K562 (cell line): ENCODE data around the gene ADGRG4. TPM values are rescaled to one million over a fixed set of nuclear protein-coding genes. Genes with fewer than 3 reads are reported as not detected.
A peak's percentile ranks its signal among the peaks of the same experiment; 100 is the strongest.

ENCODE experiments used
- ATF4 ChIP-seq: fragments of 450-650 bp; formaldehyde crosslinking; IDR thresholded peaks from 2 replicates; pipeline ENCODE4 v1.4.0; 2022; ENCODE audit warnings: mild to moderate bottlenecking, moderate library complexity
- CEBPB ChIP-seq: fragments of 450-650 bp; IDR thresholded peaks from 2 replicates; pipeline ENCODE4 v1.6.1; 2016; ENCODE audit warnings: missing genetic modification characterization, missing compliant biosample characterization
- POLR2B ChIP-seq: fragments of 450-650 bp; IDR thresholded peaks from 2 replicates; pipeline ENCODE4 v1.6.1; 2018; ENCODE audit warnings: low read depth; ENCODE audit not compliant: partially characterized antibody
- UBTF ChIP-seq, 2 experiments: IDR thresholded peaks; 2 replicates each; pipeline ENCODE4 v1.6.1; 2012; ENCODE audit warnings: improper control_type of control experiment in 2 of 2, low read depth in 2 of 2, low read length in 2 of 2, borderline replicate concordance in 1 of 2
- ZNF175 ChIP-seq: fragments of 200-800 bp; sonication (Bioruptor generic); IDR thresholded peaks from 2 replicates; pipeline ENCODE4 v1.6.1; 2016; ENCODE audit warnings: low read depth, mild to moderate bottlenecking, missing genetic modification characterization, missing compliant biosample characterization
- ZNF384 ChIP-seq: IDR thresholded peaks from 2 replicates; pipeline ENCODE4 v1.6.1; 2012; ENCODE audit warnings: low read depth, low read length, improper control_type of control experiment
- ZNF584 ChIP-seq: fragments of 200-800 bp; sonication (Bioruptor generic); IDR thresholded peaks from 2 replicates; pipeline ENCODE4 v1.6.1; 2016; ENCODE audit warnings: low read depth, mild to moderate bottlenecking, missing genetic modification characterization, missing compliant biosample characterization
- ZSCAN32 ChIP-seq: fragments of 450-650 bp; formaldehyde crosslinking; IDR thresholded peaks from 2 replicates; pipeline ENCODE4 v1.4.0; 2020; ENCODE audit warnings: mild to moderate bottlenecking, moderate library complexity
- polyA plus RNA-seq, 8 experiments: library from polyadenylated mRNA; depleted of rRNA in 4 of 8; stranded (reverse) in 5 of 8; unstranded in 3 of 8; fragments of >200 nt; fragmentation: Nextera tagmentation in 2 of 8; fragmentation: Illumina TruSeq in 1 of 8; extraction: Ambion mirVana in 2 of 8; extraction: Trizol in 1 of 8; gene quantifications; 2 replicates each; pipeline versions ENCODE4 v1.2.1 to v1.2.3, GENCODE V29; 2011 to 2014; ENCODE audit warnings: inconsistent platforms in 1 of 8, missing spikeins in 1 of 8
- total RNA-seq, 7 experiments: library from RNA; depleted of rRNA in 6 of 7; stranded (reverse); fragments of >200 nt in 6 of 7; fragmentation: Illumina TruSeq in 2 of 7; extraction: Trizol in 2 of 7; gene quantifications; 2 replicates each; pipeline versions ENCODE4 v1.2.1 to v1.2.3, GENCODE V29; 2011 to 2021; ENCODE audit warnings: low replicate concordance in 1 of 7
- TF ChIP-seq, protein P1 (sequence below): fragments of 250-450 bp; sonication (Bioruptor Pico); IDR thresholded peaks from 2 replicates; pipeline ENCODE4 v1.8.0; 2022; ENCODE audit warnings: moderate library complexity, mild to moderate bottlenecking, inconsistent platforms
- TF ChIP-seq, protein P2 (sequence below): fragments of 450-650 bp; IDR thresholded peaks from 2 replicates; pipeline ENCODE4 v1.6.1; 2017; ENCODE audit warnings: antibody characterized with exemption, mild to moderate bottlenecking

Gene ADGRG4
- total and polyA plus RNA-seq, 9 of the 15 experiments (the other 6 are each of a cell fraction or from before 2014, with no cell fraction given), result not detected

GRCh38 chrX:136318895-136319597, 18.3 kb downstream of the ADGRG4 start (continued):
- TF ChIP-seq, protein P1, sequence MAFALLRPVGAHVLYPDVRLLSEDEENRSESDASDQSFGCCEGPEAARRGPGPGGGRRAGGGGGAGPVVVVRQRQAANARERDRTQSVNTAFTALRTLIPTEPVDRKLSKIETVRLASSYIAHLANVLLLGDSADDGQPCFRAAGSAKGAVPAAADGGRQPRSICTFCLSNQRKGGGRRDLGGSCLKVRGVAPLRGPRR (CRISPR knock-in tag), result no peak
- TF ChIP-seq ZNF175 (CRISPR knock-in tag), result 0 out of 2 replicates have a peak, but pooled peaks have one; percentile 39
- TF ChIP-seq ATF4, result peak; percentile 86
- TF ChIP-seq POLR2B, result no peak
- TF ChIP-seq UBTF (IDR thresholded peaks at IDR 0.05; ENCODE audit: borderline replicate concordance in 1 of 2, low read depth in 2 of 2, low read length in 2 of 2), result no peak
- TF ChIP-seq ZNF384, result no peak
- TF ChIP-seq, protein P2, sequence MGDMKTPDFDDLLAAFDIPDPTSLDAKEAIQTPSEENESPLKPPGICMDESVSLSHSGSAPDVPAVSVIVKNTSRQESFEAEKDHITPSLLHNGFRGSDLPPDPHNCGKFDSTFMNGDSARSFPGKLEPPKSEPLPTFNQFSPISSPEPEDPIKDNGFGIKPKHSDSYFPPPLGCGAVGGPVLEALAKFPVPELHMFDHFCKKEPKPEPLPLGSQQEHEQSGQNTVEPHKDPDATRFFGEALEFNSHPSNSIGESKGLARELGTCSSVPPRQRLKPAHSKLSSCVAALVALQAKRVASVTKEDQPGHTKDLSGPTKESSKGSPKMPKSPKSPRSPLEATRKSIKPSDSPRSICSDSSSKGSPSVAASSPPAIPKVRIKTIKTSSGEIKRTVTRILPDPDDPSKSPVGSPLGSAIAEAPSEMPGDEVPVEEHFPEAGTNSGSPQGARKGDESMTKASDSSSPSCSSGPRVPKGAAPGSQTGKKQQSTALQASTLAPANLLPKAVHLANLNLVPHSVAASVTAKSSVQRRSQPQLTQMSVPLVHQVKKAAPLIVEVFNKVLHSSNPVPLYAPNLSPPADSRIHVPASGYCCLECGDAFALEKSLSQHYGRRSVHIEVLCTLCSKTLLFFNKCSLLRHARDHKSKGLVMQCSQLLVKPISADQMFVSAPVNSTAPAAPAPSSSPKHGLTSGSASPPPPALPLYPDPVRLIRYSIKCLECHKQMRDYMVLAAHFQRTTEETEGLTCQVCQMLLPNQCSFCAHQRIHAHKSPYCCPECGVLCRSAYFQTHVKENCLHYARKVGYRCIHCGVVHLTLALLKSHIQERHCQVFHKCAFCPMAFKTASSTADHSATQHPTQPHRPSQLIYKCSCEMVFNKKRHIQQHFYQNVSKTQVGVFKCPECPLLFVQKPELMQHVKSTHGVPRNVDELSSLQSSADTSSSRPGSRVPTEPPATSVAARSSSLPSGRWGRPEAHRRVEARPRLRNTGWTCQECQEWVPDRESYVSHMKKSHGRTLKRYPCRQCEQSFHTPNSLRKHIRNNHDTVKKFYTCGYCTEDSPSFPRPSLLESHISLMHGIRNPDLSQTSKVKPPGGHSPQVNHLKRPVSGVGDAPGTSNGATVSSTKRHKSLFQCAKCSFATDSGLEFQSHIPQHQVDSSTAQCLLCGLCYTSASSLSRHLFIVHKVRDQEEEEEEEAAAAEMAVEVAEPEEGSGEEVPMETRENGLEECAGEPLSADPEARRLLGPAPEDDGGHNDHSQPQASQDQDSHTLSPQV, result no peak
- TF ChIP-seq ZSCAN32 (CRISPR knock-in tag), result peak; percentile 82
- TF ChIP-seq ZNF584, result peak; percentile 53; the same call in 1 of the 2 replicates
- peak; percentile 59; the same call in 1 of the 2 replicates for TF ChIP-seq CEBPB
